ENCODE data around the gene CMIP. TPM values are rescaled to one million over a fixed set of nuclear protein-coding genes. Genes with fewer than 3 reads are reported as not detected.
A peak's percentile ranks its signal among the peaks of the same experiment; 100 is the strongest.

CMIP gene
- total RNA-seq, 4 donors from 2014 or later: 14.5 to 24.6 (median 21.0) TPM

DNA sequence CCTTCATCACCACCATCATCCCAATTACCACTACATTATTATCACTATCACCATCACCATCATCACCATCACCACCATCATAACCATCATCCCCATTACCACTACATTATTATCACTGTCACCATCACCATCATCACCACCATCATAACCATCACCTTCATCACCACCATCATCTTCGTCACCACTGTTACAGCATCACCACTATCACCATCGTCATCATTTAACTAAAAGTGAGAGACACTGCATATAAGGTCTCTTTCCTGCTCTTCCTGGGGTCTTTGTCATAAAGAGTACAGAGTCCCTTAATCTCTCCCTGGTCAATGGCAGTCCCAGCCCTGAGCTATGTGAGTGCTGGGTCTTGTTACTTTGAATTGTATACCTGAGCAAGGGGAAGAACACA, 133.5 kb downstream of the CMIP start:
- no peaks in the 10 kb centered on the region for H3K36me3 ChIP-seq
- peaks cover 0 to 8% (median 4%) of the 10 kb centered on the region in 4 donors for H3K4me1 ChIP-seq
- intact Hi-C loops (cut with DNase I): loop anchor here (10.0 kb wide), 1 partner anchor 93 kb away; no protein-coding TSS in a partner anchor
- H3K27me3 ChIP-seq: no peaks in the 10 kb centered on the region
- H3K9me3 ChIP-seq: no peaks in the 10 kb centered on the region
- no peak for DNase-seq (ENCODE audit: extremely low spot score)
- H3K4me3 ChIP-seq: no peak overlapping the region
- WGBS: 93% methylated on average over 2 of the region's 2 CpGs
- H3K27ac ChIP-seq (replicated peaks in 1 of 4): no peak overlapping the region
- TF ChIP-seq, protein P1, sequence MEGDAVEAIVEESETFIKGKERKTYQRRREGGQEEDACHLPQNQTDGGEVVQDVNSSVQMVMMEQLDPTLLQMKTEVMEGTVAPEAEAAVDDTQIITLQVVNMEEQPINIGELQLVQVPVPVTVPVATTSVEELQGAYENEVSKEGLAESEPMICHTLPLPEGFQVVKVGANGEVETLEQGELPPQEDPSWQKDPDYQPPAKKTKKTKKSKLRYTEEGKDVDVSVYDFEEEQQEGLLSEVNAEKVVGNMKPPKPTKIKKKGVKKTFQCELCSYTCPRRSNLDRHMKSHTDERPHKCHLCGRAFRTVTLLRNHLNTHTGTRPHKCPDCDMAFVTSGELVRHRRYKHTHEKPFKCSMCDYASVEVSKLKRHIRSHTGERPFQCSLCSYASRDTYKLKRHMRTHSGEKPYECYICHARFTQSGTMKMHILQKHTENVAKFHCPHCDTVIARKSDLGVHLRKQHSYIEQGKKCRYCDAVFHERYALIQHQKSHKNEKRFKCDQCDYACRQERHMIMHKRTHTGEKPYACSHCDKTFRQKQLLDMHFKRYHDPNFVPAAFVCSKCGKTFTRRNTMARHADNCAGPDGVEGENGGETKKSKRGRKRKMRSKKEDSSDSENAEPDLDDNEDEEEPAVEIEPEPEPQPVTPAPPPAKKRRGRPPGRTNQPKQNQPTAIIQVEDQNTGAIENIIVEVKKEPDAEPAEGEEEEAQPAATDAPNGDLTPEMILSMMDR (IDR thresholded peaks at IDR 0.05): no peak
- TF ChIP-seq EP300 (IDR thresholded peaks at IDR 0.05) (no peak), POLR2AphosphoS5 (IDR thresholded peaks at IDR 0.05) (no peak), POLR2A (IDR thresholded peaks at IDR 0.05; ENCODE audit: low read depth) (no peak)

DNA sequence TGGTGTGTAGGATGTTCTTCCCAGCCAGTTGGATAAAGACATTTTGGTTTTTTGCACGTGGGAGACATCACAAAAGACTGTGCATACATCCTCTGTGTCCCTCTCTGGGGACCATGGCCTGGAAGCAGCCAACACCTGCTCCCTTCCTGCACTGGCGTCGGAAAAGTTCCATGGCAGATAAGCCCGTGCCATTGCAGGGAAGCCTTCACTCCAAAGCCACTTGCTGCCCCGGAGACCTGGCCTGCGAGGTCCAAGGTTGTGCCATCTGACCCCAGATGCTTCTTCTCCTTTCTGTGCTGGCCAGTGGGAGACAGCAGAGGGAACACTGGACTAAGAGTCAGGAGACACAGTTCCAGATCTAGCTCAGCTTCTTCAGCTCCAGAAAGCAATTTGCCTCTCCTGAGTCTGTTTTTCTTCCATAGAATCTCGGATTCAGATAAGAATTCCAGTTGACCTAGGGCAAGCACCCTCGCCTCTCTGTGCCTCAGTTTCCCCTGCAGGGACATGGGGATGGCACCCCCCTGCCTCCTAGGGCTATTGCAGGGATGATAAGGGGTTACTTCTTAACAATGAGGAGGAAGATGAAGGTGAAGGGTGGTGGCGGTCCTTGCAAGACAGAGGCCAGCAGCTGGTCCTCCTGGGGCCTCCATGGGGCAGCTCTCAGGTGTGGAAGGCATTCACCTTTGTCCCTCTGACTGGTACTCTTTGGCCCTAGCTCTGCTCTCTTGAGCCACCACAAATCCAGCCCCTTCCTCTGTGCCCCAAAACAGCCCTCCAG, 134.2 kb downstream of the CMIP start:
- WGBS: 78% methylated on average over 9 of the region's 9 CpGs
- no peak for DNase-seq (ENCODE audit: extremely low spot score)
- H3K27me3 ChIP-seq: no peaks in the 10 kb centered on the region
- H3K27ac ChIP-seq (replicated peaks in 1 of 4): no peak overlapping the region
- no peak overlapping the region for H3K4me3 ChIP-seq
- H3K36me3 ChIP-seq: no peaks in the 10 kb centered on the region
- intact Hi-C loops (cut with DNase I): loop anchor here (10.0 kb wide), 1 partner anchor 94 kb away; no protein-coding TSS in a partner anchor
- no peaks in the 10 kb centered on the region for H3K9me3 ChIP-seq
- TF ChIP-seq POLR2A (IDR thresholded peaks at IDR 0.05; ENCODE audit: low read depth): no peak
- TF ChIP-seq POLR2AphosphoS5 (IDR thresholded peaks at IDR 0.05): no peak
- no peak for TF ChIP-seq EP300 (IDR thresholded peaks at IDR 0.05)
- TF ChIP-seq, protein P1 (IDR thresholded peaks at IDR 0.05): no peak
- peaks cover 4 to 12% (median 10%) of the 10 kb centered on the region in 4 donors for H3K4me1 ChIP-seq

DNA sequence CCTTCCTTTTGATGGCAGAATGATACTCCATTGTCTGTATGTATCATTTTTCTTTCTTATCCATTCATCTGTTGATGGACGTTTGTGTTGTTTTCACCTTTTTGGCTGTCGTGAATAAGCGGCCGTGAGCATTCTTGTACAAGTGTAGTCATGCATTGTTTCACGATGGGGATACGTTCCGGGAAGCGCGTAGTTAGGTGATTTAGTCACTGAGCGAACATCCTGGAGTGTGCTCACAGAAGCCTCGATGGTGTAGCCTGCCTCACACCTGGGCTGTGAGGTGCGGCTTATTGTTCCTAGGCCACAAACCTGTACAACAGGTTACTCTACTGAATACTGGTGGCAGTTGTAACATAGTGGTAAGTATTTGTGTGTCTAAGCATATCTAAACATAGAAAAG, 136.5 kb downstream of the CMIP start:
- intact Hi-C loops (cut with DNase I): no loop called here
- no peaks in the 10 kb centered on the region for H3K36me3 ChIP-seq
- no peak overlapping the region for H3K27ac ChIP-seq (replicated peaks in 1 of 4)
- TF ChIP-seq, protein P1 (IDR thresholded peaks at IDR 0.05): no peak
- no peak for TF ChIP-seq EP300 (IDR thresholded peaks at IDR 0.05)
- TF ChIP-seq POLR2A (IDR thresholded peaks at IDR 0.05; ENCODE audit: low read depth): no peak
- TF ChIP-seq POLR2AphosphoS5 (IDR thresholded peaks at IDR 0.05): no peak
- DNase-seq (ENCODE audit: extremely low spot score): no peak
- peaks cover 11 to 22% (median 13%) of the 10 kb centered on the region in 4 donors for H3K4me1 ChIP-seq
- H3K4me3 ChIP-seq: no peak overlapping the region
- no peaks in the 10 kb centered on the region for H3K27me3 ChIP-seq
- 93% methylated on average over 12 of the region's 12 CpGs for WGBS
- H3K9me3 ChIP-seq: no peaks in the 10 kb centered on the region

DNA sequence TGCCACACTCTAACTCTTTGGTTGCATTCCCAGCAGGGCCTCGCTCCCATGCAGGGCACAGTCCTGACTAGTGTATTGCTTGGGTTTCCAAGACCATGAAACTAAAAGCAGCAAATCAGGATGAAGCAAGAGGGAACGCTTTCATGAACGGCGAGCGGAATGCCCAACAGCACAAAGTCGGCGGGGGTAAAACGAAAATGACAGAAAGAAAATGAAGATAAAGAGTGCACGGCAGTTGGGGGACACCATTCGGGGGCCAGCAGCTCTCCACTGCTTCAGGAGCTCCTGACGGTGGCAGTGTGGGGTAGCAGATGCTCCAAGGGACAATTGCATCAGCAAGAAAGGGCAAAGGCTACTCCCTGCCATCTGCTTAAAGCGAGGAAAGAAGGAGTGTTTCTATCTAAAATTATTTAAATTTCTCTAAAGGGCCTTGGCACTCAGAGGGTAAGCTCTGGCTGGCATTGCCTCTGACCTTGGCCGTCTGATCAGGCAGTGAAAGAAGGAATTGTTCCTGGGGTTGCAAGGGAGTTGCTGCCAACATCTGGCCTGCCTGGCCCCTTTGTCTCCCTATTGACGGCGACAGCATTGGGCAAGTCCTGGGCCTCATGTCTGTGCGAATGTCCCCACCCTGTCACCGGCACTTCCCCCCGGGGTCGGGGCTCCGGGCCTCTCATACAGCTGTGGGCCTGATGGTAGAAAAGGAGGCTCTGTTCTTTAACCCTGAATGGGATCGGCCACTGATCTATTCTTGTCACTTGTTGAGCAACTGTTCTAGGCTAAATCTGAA, 138.2 kb downstream of the CMIP start:
- Histone ChIP-seq H3K4me3 (no peak overlapping the region), H3K9me3 (no peaks in the 10 kb centered on the region), H3K27me3 (no peaks in the 10 kb centered on the region), H3K27ac (replicated peaks in 1 of 4) (peak overlapping the region in 3 of 4 donors; percentile 25 to 56 (median 55)), H3K36me3 (no peaks in the 10 kb centered on the region), H3K4me1 (peaks cover 11 to 22% (median 13%) of the 10 kb centered on the region in 4 donors)
- 85% methylated on average over 21 of the region's 21 CpGs for WGBS
- intact Hi-C loops (cut with DNase I): no loop called here
- no peak for DNase-seq (ENCODE audit: extremely low spot score)
- TF ChIP-seq EP300 (IDR thresholded peaks at IDR 0.05) (no peak), POLR2AphosphoS5 (IDR thresholded peaks at IDR 0.05) (peak; percentile 7 to 32), POLR2A (IDR thresholded peaks at IDR 0.05; ENCODE audit: low read depth) (no peak)
- TF ChIP-seq, protein P1 (IDR thresholded peaks at IDR 0.05): peak in 2 of 3 experiments; percentile 8 to 18

Data from esophagus muscularis mucosa (tissue), 4 donors.